ENCODE results near the gene NSD2.
"Not testable (repeated sequence)": the region's sequence is repeated elsewhere in the genome, so short reads cannot be mapped to it uniquely, and the experiment has no call there.

Gene NSD2

DNA sequence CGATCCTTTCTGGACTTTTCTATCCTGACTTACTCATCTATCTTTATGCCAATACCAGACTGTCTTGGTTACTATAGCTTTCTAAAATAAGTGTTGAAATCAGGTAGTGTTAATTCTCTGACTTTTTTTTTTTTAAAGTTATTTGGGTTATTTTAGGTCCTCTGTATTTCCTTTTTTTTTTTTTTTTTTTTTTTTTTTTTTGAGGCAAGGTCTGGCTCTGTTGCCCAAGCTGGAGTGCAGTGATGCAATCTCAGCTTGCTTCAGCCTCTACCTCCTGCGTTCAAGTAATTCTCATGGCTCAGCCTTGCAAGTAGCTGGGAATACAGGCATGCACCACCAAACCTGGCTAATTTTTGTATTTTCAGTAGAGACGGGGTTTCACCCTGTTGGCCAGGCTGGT lies 140.4 kb downstream of the NSD2 start:
- no peak for DNase-seq

GRCh38 chr4:2015008-2015407 lies 143.8 kb downstream of the NSD2 start:
- DNase-seq = no peak

- not testable (repeated sequence) for DNase-seq
Observed at GRCh38 chr4:2021358-2022018, 150.3 kb downstream of the NSD2 start.

- no peak for DNase-seq
Observed at GRCh38 chr4:2024683-2025082, 153.5 kb downstream of the NSD2 start.

GRCh38 chr4:2025817-2026216 lies 154.6 kb downstream of the NSD2 start:
- DNase-seq = no peak

DNA sequence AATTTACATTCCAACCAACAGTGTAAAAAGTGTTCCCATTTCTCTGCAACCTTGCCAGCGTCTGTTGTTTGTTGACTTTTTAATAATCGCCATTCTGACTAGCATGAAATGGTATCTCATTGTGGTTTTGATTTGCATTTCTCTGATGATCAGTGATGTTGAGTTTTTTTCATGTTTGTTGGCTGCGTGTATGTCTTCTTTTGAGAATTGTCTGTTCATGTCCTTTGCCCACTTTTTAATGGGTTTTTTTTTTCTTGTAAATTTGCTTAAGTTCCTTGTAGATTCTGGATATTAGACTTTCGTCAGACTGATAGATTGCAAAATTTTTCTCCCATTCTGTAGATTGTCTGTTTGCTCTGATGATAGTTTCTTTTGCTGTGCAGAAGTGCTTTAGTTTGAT lies 155.9 kb downstream of the NSD2 start:
- DNase-seq = not testable (repeated sequence)

GRCh38 chr4:2031161-2031560 lies 160.0 kb downstream of the NSD2 start:
- DNase-seq = not testable (repeated sequence)

Measured in NCI-H1417 treated with DMSO at 0.1 percent for 48 hours (cell line).